GM23248 (cell line): ENCODE measurements around the gene FCER1G. TPM values are rescaled to one million over a fixed set of nuclear protein-coding genes. Genes with fewer than 3 reads are reported as not detected.

Experiments used
- DNase-seq: peaks from one replicate; pipeline ENCODE4 v3.0.0-alpha.2; 2015
- H2AFZ ChIP-seq: fragments of 200-600 bp; sonication (generic); 2 replicates; pipeline ENCODE4 v1.6.1; 2016; ENCODE audit warnings: antibody characterized with exemption
- H3F3A ChIP-seq: fragments of 200-600 bp; sonication (generic); 2 replicates; pipeline ENCODE4 v1.6.1; 2016; ENCODE audit warnings: mild to moderate bottlenecking, antibody characterized with exemption, mixed run types; ENCODE audit not compliant: insufficient read depth
- H3K27ac ChIP-seq: fragments of 200-600 bp; sonication (generic); 2 replicates; pipeline ENCODE4 v1.5.1; 2016; ENCODE audit warnings: mild to moderate bottlenecking
- H3K27me3 ChIP-seq: fragments of 200-600 bp; sonication (generic); replicated peaks from 2 replicates; pipeline ENCODE4 v1.6.1; 2016; ENCODE audit warnings: mild to moderate bottlenecking; ENCODE audit not compliant: insufficient read depth
- H3K36me3 ChIP-seq: fragments of 200-600 bp; sonication (generic); 2 replicates; pipeline ENCODE4 v1.6.1; 2016; ENCODE audit warnings: low read depth, mild to moderate bottlenecking
- H3K4me1 ChIP-seq: fragments of 200-600 bp; sonication (generic); 2 replicates; pipeline ENCODE4 v1.6.1; 2016; ENCODE audit warnings: mild to moderate bottlenecking; ENCODE audit not compliant: insufficient read depth
- H3K4me2 ChIP-seq: fragments of 200-600 bp; sonication (generic); one replicate; pipeline ENCODE4 v1.6.1; 2016; ENCODE audit warnings: mild to moderate bottlenecking; ENCODE audit not compliant: unreplicated experiment
- H3K4me3 ChIP-seq: fragments of 200-600 bp; sonication (generic); 2 replicates; pipeline ENCODE4 v1.5.1; 2016; ENCODE audit warnings: mild to moderate bottlenecking
- H3K79me2 ChIP-seq: fragments of 200-600 bp; sonication (generic); 2 replicates; pipeline ENCODE4 v1.6.1; 2016; ENCODE audit warnings: mild to moderate bottlenecking; ENCODE audit not compliant: insufficient read depth
- H3K9ac ChIP-seq: fragments of 200-600 bp; sonication (generic); 2 replicates; pipeline ENCODE4 v1.6.1; 2016; ENCODE audit warnings: mild to moderate bottlenecking
- H3K9me2 ChIP-seq: fragments of 200-600 bp; sonication (generic); 2 replicates; pipeline ENCODE4 v1.6.1; 2016; ENCODE audit warnings: mixed run types, mild to moderate bottlenecking, moderate library complexity; ENCODE audit not compliant: insufficient read depth
- H3K9me3 ChIP-seq: fragments of 200-600 bp; sonication (generic); one replicate; pipeline ENCODE4 v1.6.1; 2017; ENCODE audit warnings: low read depth
- H4K20me1 ChIP-seq: fragments of 200-600 bp; sonication (generic); 2 replicates; pipeline ENCODE4 v1.6.0; 2016; ENCODE audit not compliant: insufficient read depth
- EZH2 ChIP-seq: fragments of 200-600 bp; sonication (generic); IDR thresholded peaks from 2 replicates; pipeline ENCODE4 v1.6.1; 2018; ENCODE audit warnings: antibody characterized with exemption, mild to moderate bottlenecking; ENCODE audit not compliant: insufficient read depth, poor library complexity, severe bottlenecking
- EZH2phosphoT487 ChIP-seq: fragments of 200-600 bp; sonication (generic); IDR thresholded peaks from 2 replicates; pipeline ENCODE4 v1.6.1; 2018; ENCODE audit warnings: antibody characterized with exemption, moderate library complexity, mild to moderate bottlenecking, low read depth; ENCODE audit not compliant: insufficient read depth
- WGBS, 2 experiments: methylation state at CpG; one replicate each; pipeline ENCODE4 v1.1.6; 2015 to 2017; ENCODE audit warnings: low lambda C conversion rate in 2 of 2, low coverage in 1 of 2; ENCODE audit errors: missing lambda C conversion rate in 2 of 2; 5-methylcytosine and 5-hydroxymethylcytosine counted together
- in situ Hi-C: fragments of 300-500 bp; cut with MboI; formaldehyde crosslinking; loops from 2 replicates; pipeline ENCODE4 v1.15.0; 2020
- polyA plus RNA-seq: library from polyadenylated mRNA; unstranded; fragments of >200 nt; fragmentation: Nextera tagmentation; extraction: Ambion mirVana; gene quantifications from 2 replicates; pipeline ENCODE4 v1.2.1, GENCODE V29; 2016
- total RNA-seq: library from RNA; depleted of rRNA; stranded (reverse); fragments of >200 nt; shearing (Covaris generic); gene quantifications from 2 replicates; pipeline ENCODE4 v1.2.3, GENCODE V29; 2014

Gene FCER1G
- total and polyA plus RNA-seq, 2 experiments from 2014 or later, result 0.49 TPM; not detected in 1

- Histone ChIP-seq H3K9ac (no peak overlapping the region), H3F3A (peaks cover 19% of the 10 kb centered on the region), H3K36me3 (peaks cover 46% of the 10 kb centered on the region), H3K27ac (no peak overlapping the region; the same call in 1 of the 2 replicates), H3K4me3 (no peak overlapping the region), H3K9me3 (no peaks in the 10 kb centered on the region), H3K9me2 (no peaks in the 10 kb centered on the region), H3K4me2 (no peak overlapping the region), H3K4me1 (peaks cover 18% of the 10 kb centered on the region), H2AFZ (no peak overlapping the region), H4K20me1 (no peaks in the 10 kb centered on the region), H3K79me2 (peaks cover 63% of the 10 kb centered on the region), H3K27me3 (no peaks in the 10 kb centered on the region)
- in situ Hi-C loops, result no loop called here
- 75 to 80% methylated on average over 12 of the region's 12 CpGs for WGBS, 2 experiments
- DNase-seq, result peak; percentile 49
- no peak for TF ChIP-seq EZH2
- TF ChIP-seq EZH2phosphoT487, result no peak
Measured at GRCh38 chr1:161206411-161207140, 8.5 kb upstream of the FCER1G start.

- 78 to 83% methylated on average over 8 of the region's 8 CpGs for WGBS, 2 experiments
- TF ChIP-seq EZH2phosphoT487, result no peak
- TF ChIP-seq EZH2, result no peak
- DNase-seq, result no peak
- H3K27me3 ChIP-seq, result no peaks in the 10 kb centered on the region
- peaks cover 65% of the 10 kb centered on the region for H3K79me2 ChIP-seq
- no peak overlapping the region for H3K4me2 ChIP-seq
- in situ Hi-C loops, result no loop called here
- H3F3A ChIP-seq, result peaks cover 16% of the 10 kb centered on the region
- H2AFZ ChIP-seq, result no peak overlapping the region
- H3K27ac ChIP-seq, result no peak overlapping the region
- no peaks in the 10 kb centered on the region for H3K9me2 ChIP-seq
- no peaks in the 10 kb centered on the region for H3K9me3 ChIP-seq
- H3K4me1 ChIP-seq, result peaks cover 15% of the 10 kb centered on the region
- no peak overlapping the region for H3K9ac ChIP-seq
- peaks cover 52% of the 10 kb centered on the region for H3K36me3 ChIP-seq
- no peak overlapping the region for H3K4me3 ChIP-seq
- H4K20me1 ChIP-seq, result no peaks in the 10 kb centered on the region
Measured at GRCh38 chr1:161207173-161207572, 7.9 kb upstream of the FCER1G start.

- TF ChIP-seq EZH2phosphoT487 (no peak), EZH2 (no peak)
- Histone ChIP-seq H3K9me2 (no peaks in the 10 kb centered on the region), H3F3A (peaks cover 25% of the 10 kb centered on the region), H3K4me2 (no peak overlapping the region), H3K9me3 (no peaks in the 10 kb centered on the region), H3K27me3 (no peaks in the 10 kb centered on the region), H3K9ac (no peak overlapping the region), H3K36me3 (peaks cover 64% of the 10 kb centered on the region), H2AFZ (no peak overlapping the region), H3K4me1 (0 out of 2 replicates have a peak, but pooled peaks cover 4% of the 10 kb centered on the region), H3K4me3 (no peak overlapping the region), H4K20me1 (no peaks in the 10 kb centered on the region), H3K79me2 (peaks cover 37% of the 10 kb centered on the region), H3K27ac (no peak overlapping the region)
- whole genome bisulfite sequencing, 2 experiments, result 24 to 27% methylated on average over 11 of the region's 11 CpGs
- DNase-seq, result peak; percentile 89
- in situ Hi-C loops, result no loop called here
Measured at GRCh38 chr1:161209790-161210409, 5.2 kb upstream of the FCER1G start.

GRCh38 chr1:161214369-161214768 is 726 bp upstream of the FCER1G start:
- Histone ChIP-seq H3K9me3 (no peaks in the 10 kb centered on the region), H3F3A (peaks cover 48% of the 10 kb centered on the region), H3K4me2 (no peak overlapping the region), H3K9ac (no peak overlapping the region), H3K4me1 (peaks cover 26% of the 10 kb centered on the region), H3K27ac (no peak overlapping the region), H3K9me2 (no peaks in the 10 kb centered on the region), H3K79me2 (peaks cover 9% of the 10 kb centered on the region), H3K36me3 (peaks cover 45% of the 10 kb centered on the region), H2AFZ (no peak overlapping the region), H3K27me3 (no peaks in the 10 kb centered on the region), H4K20me1 (no peaks in the 10 kb centered on the region), H3K4me3 (no peak overlapping the region)
- in situ Hi-C loops, result no loop called here
- no peak for DNase-seq
- no peak for TF ChIP-seq EZH2phosphoT487
- TF ChIP-seq EZH2, result no peak
- WGBS, 2 experiments, result 97 to 99% methylated on average over 9 of the region's 9 CpGs
